Omental fat pad (tissue), 4 donors: ENCODE data around the gene AAR2. TPM values are rescaled to one million over a fixed set of nuclear protein-coding genes. Genes with fewer than 3 reads are reported as not detected.

Source experiments
- ATAC-seq: fragments of 150-250 bp; one replicate; pipeline ENCODE4 v1.9.1; 2016; ENCODE audit warnings: mild to moderate bottlenecking, moderate library complexity; ENCODE audit not compliant: low FRiP score
- DNase-seq: peaks from one replicate; pipeline ENCODE4 v3.0.0-alpha.2; 2019; ENCODE audit warnings: low spot score
- CTCF ChIP-seq, 3 donors: fragments of 450-650 bp; IDR thresholded peaks; one replicate each; pipeline ENCODE4 v1.5.1; 2016 to 2017; ENCODE audit warnings: antibody characterized with exemption in 3 of 3, mild to moderate bottlenecking in 3 of 3, moderate library complexity in 2 of 3
- total RNA-seq, 4 donors: library from RNA; depleted of rRNA; stranded (reverse); fragments of >200 nt; gene quantifications; one replicate each; pipeline ENCODE4 v1.1.0, GENCODE V29; 2016

AAR2 gene
- total RNA-seq, 4 donors from 2014 or later = 30.8 to 40.5 (median 32.3) TPM

- TF ChIP-seq CTCF (IDR thresholded peaks at IDR 0.05) = no peak
- no peak for ATAC-seq
- no peak for DNase-seq
Measured at GRCh38 chr20:36236786-36237121, 476 bp downstream of the AAR2 start.

- TF ChIP-seq CTCF (IDR thresholded peaks at IDR 0.05) = no peak
- ATAC-seq (no peak), DNase-seq (no peak)
Measured at GRCh38 chr20:36237477-36237876, 1.2 kb downstream of the AAR2 start.

GRCh38 chr20:36238153-36238552 is 1.9 kb downstream of the AAR2 start:
- TF ChIP-seq CTCF (IDR thresholded peaks at IDR 0.05) = no peak
- no peak for ATAC-seq
- DNase-seq = no peak

GRCh38 chr20:36238760-36239159 is 2.5 kb downstream of the AAR2 start:
- no peak for TF ChIP-seq CTCF (IDR thresholded peaks at IDR 0.05)
- no peak for ATAC-seq
- no peak for DNase-seq

- TF ChIP-seq CTCF (IDR thresholded peaks at IDR 0.05) = no peak
- ATAC-seq (no peak), DNase-seq (no peak)
Measured at GRCh38 chr20:36240076-36240475, 3.8 kb downstream of the AAR2 start.

GRCh38 chr20:36241678-36242077 is 5.4 kb downstream of the AAR2 start:
- ATAC-seq (no peak), DNase-seq (no peak)
- TF ChIP-seq CTCF (IDR thresholded peaks at IDR 0.05) = no peak

GRCh38 chr20:36243726-36244125 is 7.4 kb downstream of the AAR2 start:
- ATAC-seq (no peak), DNase-seq (no peak)
- TF ChIP-seq CTCF (IDR thresholded peaks at IDR 0.05) = no peak
